Panc1 (cell line): ENCODE results near the gene NT5DC2.

Experiments
- POLR2AphosphoS5 ChIP-seq: IDR thresholded peaks from 2 replicates; pipeline ENCODE4 v1.6.1; 2012; ENCODE audit warnings: mild to moderate bottlenecking, low read depth, low read length, moderate library complexity
- TF ChIP-seq, protein P1 (sequence below): fragments of 450-650 bp; IDR thresholded peaks from 2 replicates; pipeline ENCODE4 v1.5.1; 2017; ENCODE audit warnings: mild to moderate bottlenecking

GRCh38 chr3:52498137-52499054 is 35.3 kb downstream of the NT5DC2 start:
- TF ChIP-seq, protein P1, sequence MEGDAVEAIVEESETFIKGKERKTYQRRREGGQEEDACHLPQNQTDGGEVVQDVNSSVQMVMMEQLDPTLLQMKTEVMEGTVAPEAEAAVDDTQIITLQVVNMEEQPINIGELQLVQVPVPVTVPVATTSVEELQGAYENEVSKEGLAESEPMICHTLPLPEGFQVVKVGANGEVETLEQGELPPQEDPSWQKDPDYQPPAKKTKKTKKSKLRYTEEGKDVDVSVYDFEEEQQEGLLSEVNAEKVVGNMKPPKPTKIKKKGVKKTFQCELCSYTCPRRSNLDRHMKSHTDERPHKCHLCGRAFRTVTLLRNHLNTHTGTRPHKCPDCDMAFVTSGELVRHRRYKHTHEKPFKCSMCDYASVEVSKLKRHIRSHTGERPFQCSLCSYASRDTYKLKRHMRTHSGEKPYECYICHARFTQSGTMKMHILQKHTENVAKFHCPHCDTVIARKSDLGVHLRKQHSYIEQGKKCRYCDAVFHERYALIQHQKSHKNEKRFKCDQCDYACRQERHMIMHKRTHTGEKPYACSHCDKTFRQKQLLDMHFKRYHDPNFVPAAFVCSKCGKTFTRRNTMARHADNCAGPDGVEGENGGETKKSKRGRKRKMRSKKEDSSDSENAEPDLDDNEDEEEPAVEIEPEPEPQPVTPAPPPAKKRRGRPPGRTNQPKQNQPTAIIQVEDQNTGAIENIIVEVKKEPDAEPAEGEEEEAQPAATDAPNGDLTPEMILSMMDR: no peak
- TF ChIP-seq POLR2AphosphoS5: no peak
